HL-60 (cell line): ENCODE measurements around the gene AK9.

Experiments
- POLR2AphosphoS5 ChIP-seq: IDR thresholded peaks from 2 replicates; pipeline ENCODE4 v1.6.1; 2012; ENCODE audit warnings: low read depth
- REST ChIP-seq: IDR thresholded peaks from 2 replicates; pipeline ENCODE4 v1.6.1; 2012; ENCODE audit warnings: low read depth; ENCODE audit not compliant: insufficient replicate concordance
- TF ChIP-seq, protein P1 (sequence below): IDR thresholded peaks from one replicate; pipeline ENCODE4 v1.5.1; 2011; ENCODE audit warnings: low read length, control low read depth, inconsistent platforms; ENCODE audit not compliant: insufficient read depth

- TF ChIP-seq, protein P1, sequence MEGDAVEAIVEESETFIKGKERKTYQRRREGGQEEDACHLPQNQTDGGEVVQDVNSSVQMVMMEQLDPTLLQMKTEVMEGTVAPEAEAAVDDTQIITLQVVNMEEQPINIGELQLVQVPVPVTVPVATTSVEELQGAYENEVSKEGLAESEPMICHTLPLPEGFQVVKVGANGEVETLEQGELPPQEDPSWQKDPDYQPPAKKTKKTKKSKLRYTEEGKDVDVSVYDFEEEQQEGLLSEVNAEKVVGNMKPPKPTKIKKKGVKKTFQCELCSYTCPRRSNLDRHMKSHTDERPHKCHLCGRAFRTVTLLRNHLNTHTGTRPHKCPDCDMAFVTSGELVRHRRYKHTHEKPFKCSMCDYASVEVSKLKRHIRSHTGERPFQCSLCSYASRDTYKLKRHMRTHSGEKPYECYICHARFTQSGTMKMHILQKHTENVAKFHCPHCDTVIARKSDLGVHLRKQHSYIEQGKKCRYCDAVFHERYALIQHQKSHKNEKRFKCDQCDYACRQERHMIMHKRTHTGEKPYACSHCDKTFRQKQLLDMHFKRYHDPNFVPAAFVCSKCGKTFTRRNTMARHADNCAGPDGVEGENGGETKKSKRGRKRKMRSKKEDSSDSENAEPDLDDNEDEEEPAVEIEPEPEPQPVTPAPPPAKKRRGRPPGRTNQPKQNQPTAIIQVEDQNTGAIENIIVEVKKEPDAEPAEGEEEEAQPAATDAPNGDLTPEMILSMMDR, result no peak
- TF ChIP-seq POLR2AphosphoS5, result no peak
- TF ChIP-seq REST, result no peak
Observed at GRCh38 chr6:109498052-109498451, 192.9 kb downstream of the AK9 start.
